HG03520 (cell line): ENCODE results near the gene CPM.
"Not testable (repeated sequence)": the region's sequence is repeated elsewhere in the genome, so short reads cannot be mapped to it uniquely, and the experiment has no call there.

Experiments
- ATAC-seq: cut with Tn5 transposase; IDR thresholded peaks from one replicate; pipeline ENCODE4 v1.9.1; 2021; ENCODE audit warnings: mild to moderate bottlenecking, moderate library complexity; ENCODE audit not compliant: unreplicated experiment

Gene CPM

GRCh38 chr12:68832504-68832867 is 100.5 kb downstream of the CPM start:
- no peak for ATAC-seq

- ATAC-seq: no peak
These were observed 101.0 kb downstream of the CPM start for GRCh38 chr12:68831751-68832503.

- ATAC-seq: no peak
These were observed 101.7 kb downstream of the CPM start for GRCh38 chr12:68831272-68831671.

GRCh38 chr12:68828672-68829068 is 104.3 kb downstream of the CPM start:
- ATAC-seq: no peak

- ATAC-seq: no peak
These were observed 104.9 kb downstream of the CPM start for GRCh38 chr12:68827895-68828671.

- no peak for ATAC-seq
These were observed 107.3 kb downstream of the CPM start for GRCh38 chr12:68825569-68826217.

GRCh38 chr12:68824597-68825250 is 108.2 kb downstream of the CPM start:
- no peak for ATAC-seq

GRCh38 chr12:68824131-68824530 is 108.8 kb downstream of the CPM start:
- ATAC-seq: no peak

- no peak for ATAC-seq
These were observed 109.3 kb downstream of the CPM start for GRCh38 chr12:68823696-68824095.

- ATAC-seq: no peak
These were observed 111.4 kb downstream of the CPM start for GRCh38 chr12:68821357-68822188.

- not testable (repeated sequence) for ATAC-seq
These were observed 113.5 kb downstream of the CPM start for GRCh38 chr12:68819481-68819880.

GRCh38 chr12:68815928-68816800 is 116.8 kb downstream of the CPM start:
- ATAC-seq: no peak

GRCh38 chr12:68815232-68815927 is 117.6 kb downstream of the CPM start:
- no peak for ATAC-seq

- ATAC-seq: no peak
These were observed 118.3 kb downstream of the CPM start for GRCh38 chr12:68814490-68815231.

- no peak for ATAC-seq
These were observed 119.8 kb downstream of the CPM start for GRCh38 chr12:68813242-68813593.

GRCh38 chr12:68812553-68813241 is 120.3 kb downstream of the CPM start:
- no peak for ATAC-seq

- not testable (repeated sequence) for ATAC-seq
These were observed 121.4 kb downstream of the CPM start for GRCh38 chr12:68811573-68811972.

GRCh38 chr12:68810027-68810389 is 123.0 kb downstream of the CPM start:
- not testable (repeated sequence) for ATAC-seq
